ENCODE data around the gene TBL3.

TBL3 gene

DNA sequence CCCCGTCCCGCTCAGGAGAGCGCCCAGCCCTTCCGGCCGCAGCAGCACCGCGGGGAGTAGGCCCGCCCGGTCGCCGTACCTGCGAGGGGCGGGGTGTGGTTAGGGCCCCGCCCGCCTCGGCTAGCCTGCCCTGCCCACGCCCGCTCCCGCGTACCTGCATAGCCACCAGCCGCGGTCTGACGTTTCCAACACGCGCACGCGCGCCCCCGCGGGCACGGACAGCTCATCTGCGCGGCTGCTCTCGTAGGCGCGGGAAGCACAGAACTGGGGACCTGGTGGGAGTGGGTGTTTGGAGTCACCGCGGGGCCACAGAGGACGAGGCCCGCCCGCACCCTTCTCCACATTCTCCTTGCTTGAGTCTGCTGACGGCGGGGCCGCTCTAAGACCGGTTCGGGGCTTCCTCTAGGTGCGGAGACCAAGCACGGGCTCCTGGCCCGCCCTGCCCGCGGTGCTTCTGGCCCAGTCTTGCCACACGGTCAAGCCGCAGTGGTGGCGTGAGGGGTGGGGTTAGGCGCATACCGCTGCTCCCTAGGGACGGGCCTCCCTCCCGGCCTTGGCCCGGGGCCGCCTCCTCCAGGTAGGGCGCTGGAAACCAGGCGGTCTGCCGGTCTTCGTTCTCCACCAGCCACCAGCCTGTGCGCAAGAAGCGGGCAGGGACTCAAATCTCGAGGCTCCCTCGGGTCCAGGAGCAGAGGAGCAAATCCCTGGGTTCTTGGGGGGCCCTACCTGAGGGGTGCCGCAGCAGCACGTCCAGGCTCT, 7.6 kb downstream of the TBL3 start:
- TF ChIP-seq, protein P1, sequence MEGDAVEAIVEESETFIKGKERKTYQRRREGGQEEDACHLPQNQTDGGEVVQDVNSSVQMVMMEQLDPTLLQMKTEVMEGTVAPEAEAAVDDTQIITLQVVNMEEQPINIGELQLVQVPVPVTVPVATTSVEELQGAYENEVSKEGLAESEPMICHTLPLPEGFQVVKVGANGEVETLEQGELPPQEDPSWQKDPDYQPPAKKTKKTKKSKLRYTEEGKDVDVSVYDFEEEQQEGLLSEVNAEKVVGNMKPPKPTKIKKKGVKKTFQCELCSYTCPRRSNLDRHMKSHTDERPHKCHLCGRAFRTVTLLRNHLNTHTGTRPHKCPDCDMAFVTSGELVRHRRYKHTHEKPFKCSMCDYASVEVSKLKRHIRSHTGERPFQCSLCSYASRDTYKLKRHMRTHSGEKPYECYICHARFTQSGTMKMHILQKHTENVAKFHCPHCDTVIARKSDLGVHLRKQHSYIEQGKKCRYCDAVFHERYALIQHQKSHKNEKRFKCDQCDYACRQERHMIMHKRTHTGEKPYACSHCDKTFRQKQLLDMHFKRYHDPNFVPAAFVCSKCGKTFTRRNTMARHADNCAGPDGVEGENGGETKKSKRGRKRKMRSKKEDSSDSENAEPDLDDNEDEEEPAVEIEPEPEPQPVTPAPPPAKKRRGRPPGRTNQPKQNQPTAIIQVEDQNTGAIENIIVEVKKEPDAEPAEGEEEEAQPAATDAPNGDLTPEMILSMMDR (IDR thresholded peaks at IDR 0.05; ENCODE audit: extremely low read depth, missing control alignments) = no peak
- no peak for DNase-seq (ENCODE audit: low spot score)

DNA sequence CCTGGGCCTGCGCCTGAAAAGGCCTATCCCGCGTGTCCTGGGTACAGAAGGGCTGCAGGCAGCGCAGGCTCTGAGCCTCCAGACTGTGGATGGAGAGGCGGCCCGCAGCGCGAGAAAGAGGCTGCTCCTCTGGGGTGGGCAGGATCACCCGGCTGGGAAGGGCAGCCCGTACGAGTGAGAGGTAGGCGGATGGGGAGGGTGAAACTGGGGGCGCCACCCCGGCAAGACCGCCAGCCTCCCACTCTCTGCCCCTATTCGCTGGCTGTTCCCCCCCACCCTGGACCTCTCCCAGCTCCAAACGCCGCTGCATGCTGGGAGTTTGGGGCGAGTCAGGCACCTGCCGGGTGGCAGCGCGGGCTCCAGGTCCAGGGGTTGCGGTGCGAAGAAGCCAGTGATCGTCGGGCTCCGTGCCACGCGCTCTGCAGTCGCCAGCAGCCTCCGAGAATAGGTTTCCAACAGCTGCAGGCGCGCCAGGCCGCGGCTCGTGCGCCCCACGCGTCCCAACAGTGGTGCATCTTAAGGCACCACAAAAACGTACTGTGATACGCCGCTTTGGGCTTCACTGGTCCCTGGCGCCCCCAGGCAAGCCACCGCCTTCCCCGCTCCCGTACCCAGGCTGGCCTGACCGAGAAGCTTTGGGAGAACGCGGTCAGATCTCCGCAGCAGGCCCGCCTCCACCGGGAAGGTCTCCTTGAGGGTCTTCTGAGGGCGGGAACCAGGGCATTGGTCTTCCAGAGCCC, 8.3 kb downstream of the TBL3 start:
- TF ChIP-seq, protein P1 (IDR thresholded peaks at IDR 0.05; ENCODE audit: extremely low read depth, missing control alignments) = no peak
- DNase-seq (ENCODE audit: low spot score) = no peak

DNA sequence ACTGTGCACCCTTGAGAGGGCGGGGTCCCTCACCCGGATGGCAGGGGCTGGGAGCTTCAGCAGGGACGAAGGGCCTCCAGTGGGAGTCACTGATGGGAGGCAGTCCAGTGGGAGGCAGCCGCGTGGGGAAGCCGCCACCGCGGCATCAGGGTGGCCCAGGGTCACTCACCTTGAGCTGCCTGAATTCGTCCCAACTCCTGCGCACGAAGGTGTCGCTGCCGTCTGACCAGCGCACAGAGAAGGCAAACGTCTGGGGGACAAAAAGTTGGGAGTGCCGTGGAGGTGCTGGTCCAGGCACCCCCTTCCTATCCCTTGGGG, 8.9 kb downstream of the TBL3 start:
- TF ChIP-seq, protein P1 (IDR thresholded peaks at IDR 0.05; ENCODE audit: extremely low read depth, missing control alignments) = no peak
- no peak for DNase-seq (ENCODE audit: low spot score)

GRCh38 chr16:1981398-1981836, 9.6 kb downstream of the TBL3 start, which contains the start of gene NOXO1:
NOXO1 (minus strand) TSS chr16:1981469; CDS start chr16:1981179, 290 bp downstream.
- TF ChIP-seq, protein P1 (IDR thresholded peaks at IDR 0.05; ENCODE audit: extremely low read depth, missing control alignments) = no peak
- no peak for DNase-seq (ENCODE audit: low spot score)

DNA sequence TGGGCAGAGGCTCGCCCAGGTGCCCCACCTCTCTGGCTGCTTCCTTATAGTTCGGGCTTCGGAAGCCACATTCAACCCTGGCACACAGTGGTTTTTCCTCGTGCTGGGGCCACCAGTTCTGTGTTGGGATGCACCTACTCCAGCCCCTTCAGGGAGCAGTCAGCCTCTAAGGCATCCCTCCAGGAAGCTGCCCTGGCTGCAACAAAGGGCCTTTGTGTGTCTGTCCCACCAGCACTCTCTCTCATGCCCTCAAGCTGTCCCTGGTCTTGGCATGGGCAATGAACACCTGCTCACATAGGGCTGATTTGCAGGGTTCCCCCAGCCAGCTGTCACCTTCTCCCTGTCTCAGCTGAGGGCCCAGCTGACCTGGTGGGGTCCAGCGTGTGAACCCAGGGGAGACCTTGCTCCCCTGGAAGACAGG, 10.2 kb downstream of the TBL3 start:
- TF ChIP-seq, protein P1 (IDR thresholded peaks at IDR 0.05; ENCODE audit: extremely low read depth, missing control alignments) = no peak
- no peak for DNase-seq (ENCODE audit: low spot score)

GRCh38 chr16:1982991-1983543, 11.2 kb downstream of the TBL3 start:
- DNase-seq (ENCODE audit: low spot score) = no peak
- TF ChIP-seq, protein P1 (IDR thresholded peaks at IDR 0.05; ENCODE audit: extremely low read depth, missing control alignments) = no peak
